ENCODE measurements around the gene BTLA.

- TF ChIP-seq CTCF (IDR thresholded peaks at IDR 0.05), result no peak
- no peak for TF ChIP-seq POLR2A (IDR thresholded peaks at IDR 0.05)
These were observed 9.0 kb upstream of the BTLA start for GRCh38 chr3:112508261-112508660.
